CD1c-positive myeloid dendritic cell (primary cell): Measurements from ENCODE around the gene FASTKD2.

Source experiments
- DNase-seq: peaks from one replicate; pipeline ENCODE4 v3.0.0-alpha.2; 2016; ENCODE audit errors: extremely low spot score

FASTKD2 gene

GRCh38 chr2:206836722-206837121 lies 71.3 kb downstream of the FASTKD2 start:
- no peak for DNase-seq

GRCh38 chr2:206837775-206838174 lies 72.4 kb downstream of the FASTKD2 start:
- no peak for DNase-seq

GRCh38 chr2:206838690-206839089 lies 73.3 kb downstream of the FASTKD2 start:
- no peak for DNase-seq

GRCh38 chr2:206840999-206841398 lies 75.6 kb downstream of the FASTKD2 start:
- DNase-seq, result no peak
